ENCODE measurements around the gene ZEB1.

The ZEB1 gene

DNA sequence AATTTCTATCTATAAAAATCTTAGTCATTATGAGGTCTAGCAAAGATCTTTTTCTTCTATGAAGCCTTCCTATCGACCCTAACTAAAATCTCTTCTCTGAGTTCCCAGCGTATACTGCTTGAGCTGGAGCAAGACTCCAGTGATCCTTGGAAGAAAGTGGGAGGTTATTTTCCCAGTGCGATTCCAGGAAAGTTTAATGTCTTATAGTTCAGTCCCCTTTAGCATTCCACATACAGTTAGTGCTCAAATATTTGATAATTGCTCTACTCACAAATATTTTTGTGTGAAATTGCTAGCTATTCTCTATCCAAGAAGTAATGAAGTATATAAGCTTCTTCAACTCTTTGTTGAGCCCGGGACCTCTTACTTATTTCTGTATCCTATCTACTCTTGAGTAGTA is 47.7 kb downstream of the ZEB1 start:
- Histone ChIP-seq H3K4me1 (ENCODE audit: low read length) (no peaks in the 10 kb centered on the region), H3K9me2 (replicated peaks; ENCODE audit: insufficient read depth, low read length) (no peaks in the 10 kb centered on the region), H3F3A (ENCODE audit: insufficient read depth, low read length) (no peaks in the 10 kb centered on the region), H3K27me3 (replicated peaks; ENCODE audit: insufficient read depth, low read length) (no peaks in the 10 kb centered on the region), H4K20me1 (ENCODE audit: insufficient read depth, low read length) (peaks cover 4% of the 10 kb centered on the region; the same call in 1 of the 2 replicates), H3K9ac (ENCODE audit: low read length) (no peak overlapping the region), H3K9me3 (replicated peaks; ENCODE audit: insufficient read depth, low read length) (no peaks in the 10 kb centered on the region), H3K27ac (ENCODE audit: low read length) (no peak overlapping the region), H3K36me3 (replicated peaks; ENCODE audit: insufficient read depth, low read length) (no peaks in the 10 kb centered on the region), H3K79me2 (ENCODE audit: low read length) (peaks cover 37% of the 10 kb centered on the region), H3K4me2 (ENCODE audit: low read depth, low read length) (no peak overlapping the region), H2AFZ (ENCODE audit: low read length) (no peak overlapping the region), H3K4me3 (ENCODE audit: low read length) (no peak overlapping the region)
- TF ChIP-seq CTCF (IDR thresholded peaks at IDR 0.05; ENCODE audit: low read length) (no peak), EZH2 (optimal IDR thresholded peaks at IDR 0.05; ENCODE audit: low read depth, low read length) (no peak), EZH2phosphoT487 (IDR thresholded peaks at IDR 0.05; ENCODE audit: low read length) (no peak)
- DNase-seq = no peak

DNA sequence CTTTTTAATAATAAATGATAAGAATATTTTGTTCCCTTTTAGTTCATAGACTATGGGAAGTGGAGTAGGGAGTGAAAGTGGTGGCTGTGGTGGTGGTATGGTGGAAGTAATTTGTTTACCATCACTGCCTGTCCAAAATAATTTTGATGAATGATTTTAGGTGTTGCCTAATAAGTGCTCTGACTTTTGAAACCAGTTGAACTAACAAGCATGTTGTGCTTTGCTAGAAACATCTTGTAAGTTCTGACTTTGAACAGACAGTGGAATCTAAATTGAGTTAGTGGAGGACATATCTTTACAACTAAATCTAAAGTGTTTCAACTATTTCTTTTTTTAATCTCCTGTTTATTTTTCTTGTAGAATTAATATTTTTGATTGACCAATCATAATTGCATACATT is 49.7 kb downstream of the ZEB1 start:
- Histone ChIP-seq H3K9me2 (replicated peaks; ENCODE audit: insufficient read depth, low read length) (no peaks in the 10 kb centered on the region), H3K79me2 (ENCODE audit: low read length) (peaks cover 51% of the 10 kb centered on the region), H3K27me3 (replicated peaks; ENCODE audit: insufficient read depth, low read length) (no peaks in the 10 kb centered on the region), H3F3A (ENCODE audit: insufficient read depth, low read length) (no peaks in the 10 kb centered on the region), H3K4me2 (ENCODE audit: low read depth, low read length) (no peak overlapping the region), H2AFZ (ENCODE audit: low read length) (no peak overlapping the region), H3K36me3 (replicated peaks; ENCODE audit: insufficient read depth, low read length) (no peaks in the 10 kb centered on the region), H3K4me1 (ENCODE audit: low read length) (peaks cover 7% of the 10 kb centered on the region; the same call in 1 of the 2 replicates), H4K20me1 (ENCODE audit: insufficient read depth, low read length) (peaks cover 4% of the 10 kb centered on the region; the same call in 1 of the 2 replicates), H3K9ac (ENCODE audit: low read length) (no peak overlapping the region), H3K4me3 (ENCODE audit: low read length) (no peak overlapping the region), H3K27ac (ENCODE audit: low read length) (no peak overlapping the region), H3K9me3 (replicated peaks; ENCODE audit: insufficient read depth, low read length) (no peaks in the 10 kb centered on the region)
- TF ChIP-seq EZH2 (optimal IDR thresholded peaks at IDR 0.05; ENCODE audit: low read depth, low read length) (no peak), EZH2phosphoT487 (IDR thresholded peaks at IDR 0.05; ENCODE audit: low read length) (no peak), CTCF (IDR thresholded peaks at IDR 0.05; ENCODE audit: low read length) (no peak)
- DNase-seq = no peak

GRCh38 chr10:31372439-31372838 is 53.4 kb downstream of the ZEB1 start:
- Histone ChIP-seq H4K20me1 (ENCODE audit: insufficient read depth, low read length) (no peaks in the 10 kb centered on the region), H3K36me3 (replicated peaks; ENCODE audit: insufficient read depth, low read length) (no peaks in the 10 kb centered on the region), H3K4me3 (ENCODE audit: low read length) (no peak overlapping the region), H3K4me1 (ENCODE audit: low read length) (peaks cover 17% of the 10 kb centered on the region; the same call in 1 of the 2 replicates), H3K9me3 (replicated peaks; ENCODE audit: insufficient read depth, low read length) (no peaks in the 10 kb centered on the region), H3K27me3 (replicated peaks; ENCODE audit: insufficient read depth, low read length) (no peaks in the 10 kb centered on the region), H3K79me2 (ENCODE audit: low read length) (peaks cover 56% of the 10 kb centered on the region), H3K9ac (ENCODE audit: low read length) (no peak overlapping the region), H3K27ac (ENCODE audit: low read length) (no peak overlapping the region), H3K4me2 (ENCODE audit: low read depth, low read length) (no peak overlapping the region), H3K9me2 (replicated peaks; ENCODE audit: insufficient read depth, low read length) (no peaks in the 10 kb centered on the region), H3F3A (ENCODE audit: insufficient read depth, low read length) (no peaks in the 10 kb centered on the region), H2AFZ (ENCODE audit: low read length) (no peak overlapping the region)
- DNase-seq = no peak
- TF ChIP-seq CTCF (IDR thresholded peaks at IDR 0.05; ENCODE audit: low read length) (no peak), EZH2 (optimal IDR thresholded peaks at IDR 0.05; ENCODE audit: low read depth, low read length) (no peak), EZH2phosphoT487 (IDR thresholded peaks at IDR 0.05; ENCODE audit: low read length) (no peak)
